ENCODE results near the gene CPO. TPM values are rescaled to one million over a fixed set of nuclear protein-coding genes. Genes with fewer than 3 reads are reported as not detected.
"Not testable (repeated sequence)": the region's sequence is repeated elsewhere in the genome, so short reads cannot be mapped to it uniquely, and the experiment has no call there.

CPO gene, protein sequence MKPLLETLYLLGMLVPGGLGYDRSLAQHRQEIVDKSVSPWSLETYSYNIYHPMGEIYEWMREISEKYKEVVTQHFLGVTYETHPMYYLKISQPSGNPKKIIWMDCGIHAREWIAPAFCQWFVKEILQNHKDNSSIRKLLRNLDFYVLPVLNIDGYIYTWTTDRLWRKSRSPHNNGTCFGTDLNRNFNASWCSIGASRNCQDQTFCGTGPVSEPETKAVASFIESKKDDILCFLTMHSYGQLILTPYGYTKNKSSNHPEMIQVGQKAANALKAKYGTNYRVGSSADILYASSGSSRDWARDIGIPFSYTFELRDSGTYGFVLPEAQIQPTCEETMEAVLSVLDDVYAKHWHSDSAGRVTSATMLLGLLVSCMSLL
- total RNA-seq, result not detected

DNA sequence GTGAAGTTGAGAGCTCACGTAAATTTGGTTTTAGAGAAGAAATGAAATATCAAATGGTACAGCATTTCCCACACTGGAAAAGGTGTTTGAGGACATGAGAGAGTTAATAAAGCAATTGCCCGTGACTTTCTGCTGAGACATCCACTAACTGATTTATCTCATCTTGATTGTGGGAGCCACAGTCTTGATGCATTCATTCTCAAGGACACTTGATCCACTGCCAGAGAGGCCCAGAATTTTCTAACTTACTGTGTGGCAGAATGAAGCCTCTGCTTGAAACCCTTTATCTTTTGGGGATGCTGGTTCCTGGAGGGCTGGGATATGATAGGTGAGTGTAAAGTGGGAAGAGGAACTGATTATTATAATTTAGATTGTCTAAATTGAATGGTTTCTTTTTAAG, at the start of gene CPO:
TSS of gene CPO (plus strand) at position 179 of the 400 bp plus-strand sequence. CDS start at position 261, 82 bp downstream.
- Mint-ChIP-seq H3K4me1 (no peaks in the 10 kb centered on the region), H3K27me3 (peaks cover 6% of the 10 kb centered on the region), H3K4me3 (no peak within 1 kb of the TSS), H3K9me3 (no peaks in the 10 kb centered on the region), H3K36me3 (no peaks in the 10 kb centered on the region), H3K27ac (no peak within 1 kb of the TSS)
- DNase-seq, result no peak

DNA sequence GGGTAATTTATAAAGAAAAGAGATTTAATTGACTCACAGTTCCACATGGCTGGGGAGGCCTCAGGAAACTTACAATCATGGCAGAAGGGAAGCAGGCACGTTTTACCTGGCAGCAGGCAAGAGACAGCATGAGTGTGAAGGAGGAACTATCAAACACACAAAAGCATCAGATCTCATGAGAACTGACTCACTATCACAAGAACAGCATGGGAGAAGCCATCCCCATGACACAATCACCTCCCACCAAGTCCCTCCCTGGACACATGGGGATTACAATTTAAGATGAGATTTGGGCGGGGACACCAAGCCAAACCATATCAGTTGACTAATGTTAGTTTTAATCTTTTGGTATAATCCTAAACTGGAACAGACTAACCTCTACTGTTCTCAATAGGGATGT, 49.1 kb upstream of the CPO start:
- Mint-ChIP-seq H3K4me3 (no peak overlapping the region), H3K27me3 (no peaks in the 10 kb centered on the region), H3K27ac (no peak overlapping the region), H3K36me3 (peaks cover 4% of the 10 kb centered on the region), H3K4me1 (peaks cover 2% of the 10 kb centered on the region), H3K9me3 (peaks cover 3% of the 10 kb centered on the region)
- no peak for DNase-seq

DNA sequence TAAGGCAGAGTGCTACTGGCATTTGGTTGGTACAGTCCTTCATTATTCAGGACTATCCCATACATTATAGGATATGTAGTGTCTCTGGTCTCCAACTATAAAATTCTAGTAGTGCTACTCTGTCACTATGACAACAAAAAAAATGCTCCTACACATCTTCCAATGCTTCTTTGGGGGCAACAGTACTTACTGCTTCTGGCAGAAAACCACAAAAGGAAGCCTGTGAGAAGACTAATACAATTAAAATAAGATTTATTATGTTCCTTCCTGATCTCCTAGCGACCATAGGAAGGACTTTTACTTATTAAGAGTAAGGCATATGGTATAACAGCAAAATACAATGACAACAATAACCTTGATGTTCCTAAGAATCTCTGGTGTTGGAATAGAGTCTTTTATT, 48.4 kb upstream of the CPO start:
- no peak for DNase-seq
- Mint-ChIP-seq H3K27ac (no peak overlapping the region), H3K4me3 (no peak overlapping the region), H3K9me3 (peaks cover 3% of the 10 kb centered on the region), H3K36me3 (peaks cover 4% of the 10 kb centered on the region), H3K4me1 (peaks cover 2% of the 10 kb centered on the region), H3K27me3 (no peaks in the 10 kb centered on the region)

DNA sequence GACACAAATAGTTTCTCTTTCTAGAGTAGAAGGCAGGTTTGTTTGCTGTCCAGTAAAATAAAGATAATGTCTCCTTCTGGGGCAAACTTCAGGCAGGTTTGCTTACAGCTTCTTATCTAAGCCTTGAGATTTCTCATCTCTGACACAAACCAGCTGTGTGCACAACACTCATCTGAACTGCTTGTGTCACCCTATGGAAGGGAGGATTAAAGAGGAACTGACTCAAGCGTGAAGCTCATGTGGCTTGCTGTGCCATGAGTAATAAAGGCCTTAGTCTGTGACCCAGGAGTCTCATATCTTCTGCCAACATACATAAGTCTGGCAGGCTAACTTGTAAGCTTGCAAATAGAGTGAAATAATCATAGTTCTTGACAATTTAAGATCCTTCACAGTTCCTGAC, 24.2 kb upstream of the CPO start:
- H3K4me1 Mint-ChIP-seq, result no peaks in the 10 kb centered on the region
- DNase-seq, result no peak
- no peak overlapping the region for H3K27ac Mint-ChIP-seq
- peaks cover 4% of the 10 kb centered on the region for H3K27me3 Mint-ChIP-seq
- H3K4me3 Mint-ChIP-seq, result no peak overlapping the region
- no peaks in the 10 kb centered on the region for H3K36me3 Mint-ChIP-seq
- H3K9me3 Mint-ChIP-seq, result peaks cover 2% of the 10 kb centered on the region

DNA sequence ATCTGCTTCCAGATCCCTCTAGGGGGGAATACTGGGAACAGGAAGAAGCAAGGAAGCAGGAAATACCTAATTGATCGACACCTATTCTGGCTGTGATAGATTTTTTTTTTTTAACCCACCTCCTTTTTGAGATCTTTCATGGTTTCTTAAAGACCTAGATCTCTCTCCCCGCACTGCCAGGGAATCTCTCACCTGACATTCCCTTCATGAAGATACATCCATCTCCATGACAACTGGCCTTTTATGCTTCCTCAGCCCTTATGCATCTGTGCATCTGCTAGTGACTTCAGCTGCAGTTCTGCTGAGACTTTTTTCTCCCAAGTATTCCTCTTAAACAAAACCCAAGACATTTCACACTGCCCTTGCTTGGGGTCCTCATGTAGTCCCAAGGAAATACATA, 21.1 kb upstream of the CPO start:
- no peaks in the 10 kb centered on the region for H3K4me1 Mint-ChIP-seq
- H3K27me3 Mint-ChIP-seq, result peaks cover 4% of the 10 kb centered on the region
- H3K36me3 Mint-ChIP-seq, result peaks cover 4% of the 10 kb centered on the region
- no peak overlapping the region for H3K27ac Mint-ChIP-seq
- DNase-seq, result no peak
- H3K4me3 Mint-ChIP-seq, result no peak overlapping the region
- peaks cover 2% of the 10 kb centered on the region for H3K9me3 Mint-ChIP-seq

DNA sequence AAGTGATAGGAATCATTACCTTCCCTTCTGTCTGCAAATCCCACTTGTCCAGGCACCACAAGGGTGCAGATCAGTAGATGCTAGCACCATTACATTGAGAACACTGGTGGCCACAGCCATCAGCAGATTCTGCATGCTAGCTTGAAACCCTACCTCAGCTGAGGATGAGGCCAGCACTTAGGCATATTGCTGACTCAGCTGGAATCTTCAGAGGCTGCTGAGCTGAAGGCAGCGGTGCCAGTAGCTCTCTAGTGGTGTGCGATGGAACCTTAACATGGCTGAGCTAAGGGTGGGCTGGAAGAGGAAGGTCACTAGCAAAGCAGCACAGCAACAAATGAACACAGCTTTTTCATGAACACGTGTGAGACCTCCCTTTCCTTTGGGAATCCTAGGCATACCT, 19.0 kb upstream of the CPO start:
- Mint-ChIP-seq H3K27ac (no peak overlapping the region), H3K4me1 (no peaks in the 10 kb centered on the region), H3K27me3 (peaks cover 4% of the 10 kb centered on the region), H3K36me3 (peaks cover 4% of the 10 kb centered on the region), H3K4me3 (no peak overlapping the region), H3K9me3 (no peaks in the 10 kb centered on the region)
- DNase-seq, result no peak

DNA sequence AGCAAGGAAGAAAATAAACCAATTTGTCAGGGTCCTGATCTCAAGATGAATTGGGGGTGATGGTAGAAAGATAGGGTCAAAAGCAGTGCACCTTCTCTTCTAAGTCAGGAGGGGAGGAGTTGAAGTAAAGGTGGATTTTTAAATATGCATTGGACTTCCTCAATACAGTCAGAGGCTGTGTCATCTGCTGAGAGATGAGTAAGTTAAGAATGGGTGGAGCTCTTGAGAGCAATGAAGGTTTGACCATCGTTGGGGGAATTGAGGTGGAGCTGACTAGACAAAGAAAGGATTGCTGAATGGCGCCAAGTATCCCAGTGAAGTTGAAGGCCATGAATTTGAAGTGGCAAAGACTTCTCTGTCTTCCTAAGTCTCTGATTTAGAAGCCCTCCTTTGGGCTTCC, 18.4 kb upstream of the CPO start:
- DNase-seq, result no peak
- no peak overlapping the region for H3K27ac Mint-ChIP-seq
- H3K9me3 Mint-ChIP-seq, result no peaks in the 10 kb centered on the region
- peaks cover 4% of the 10 kb centered on the region for H3K27me3 Mint-ChIP-seq
- no peak overlapping the region for H3K4me3 Mint-ChIP-seq
- no peaks in the 10 kb centered on the region for H3K4me1 Mint-ChIP-seq
- H3K36me3 Mint-ChIP-seq, result peaks cover 4% of the 10 kb centered on the region

DNA sequence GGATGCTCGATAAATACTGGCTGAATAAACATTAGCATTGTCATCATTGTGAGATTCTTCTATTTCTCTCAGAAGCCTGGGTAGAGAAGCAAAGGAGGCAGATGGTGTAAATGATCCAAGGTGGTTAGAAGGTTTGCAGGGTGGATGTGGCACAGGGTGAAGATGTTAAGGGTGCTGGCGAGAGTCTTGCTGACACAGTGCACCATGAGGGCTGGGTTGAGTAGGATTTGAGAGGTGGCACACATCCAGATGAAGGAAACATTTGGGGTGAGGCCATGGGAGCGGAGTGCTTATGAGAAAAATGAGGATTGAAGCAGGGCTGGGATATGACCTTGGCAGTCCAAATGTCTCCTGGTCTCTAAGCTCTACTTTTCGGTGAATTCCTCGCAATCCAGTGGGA, 17.8 kb upstream of the CPO start:
- DNase-seq, result no peak
- H3K27me3 Mint-ChIP-seq, result peaks cover 4% of the 10 kb centered on the region
- no peak overlapping the region for H3K4me3 Mint-ChIP-seq
- no peaks in the 10 kb centered on the region for H3K4me1 Mint-ChIP-seq
- H3K27ac Mint-ChIP-seq, result no peak overlapping the region
- no peaks in the 10 kb centered on the region for H3K9me3 Mint-ChIP-seq
- H3K36me3 Mint-ChIP-seq, result peaks cover 4% of the 10 kb centered on the region

DNA sequence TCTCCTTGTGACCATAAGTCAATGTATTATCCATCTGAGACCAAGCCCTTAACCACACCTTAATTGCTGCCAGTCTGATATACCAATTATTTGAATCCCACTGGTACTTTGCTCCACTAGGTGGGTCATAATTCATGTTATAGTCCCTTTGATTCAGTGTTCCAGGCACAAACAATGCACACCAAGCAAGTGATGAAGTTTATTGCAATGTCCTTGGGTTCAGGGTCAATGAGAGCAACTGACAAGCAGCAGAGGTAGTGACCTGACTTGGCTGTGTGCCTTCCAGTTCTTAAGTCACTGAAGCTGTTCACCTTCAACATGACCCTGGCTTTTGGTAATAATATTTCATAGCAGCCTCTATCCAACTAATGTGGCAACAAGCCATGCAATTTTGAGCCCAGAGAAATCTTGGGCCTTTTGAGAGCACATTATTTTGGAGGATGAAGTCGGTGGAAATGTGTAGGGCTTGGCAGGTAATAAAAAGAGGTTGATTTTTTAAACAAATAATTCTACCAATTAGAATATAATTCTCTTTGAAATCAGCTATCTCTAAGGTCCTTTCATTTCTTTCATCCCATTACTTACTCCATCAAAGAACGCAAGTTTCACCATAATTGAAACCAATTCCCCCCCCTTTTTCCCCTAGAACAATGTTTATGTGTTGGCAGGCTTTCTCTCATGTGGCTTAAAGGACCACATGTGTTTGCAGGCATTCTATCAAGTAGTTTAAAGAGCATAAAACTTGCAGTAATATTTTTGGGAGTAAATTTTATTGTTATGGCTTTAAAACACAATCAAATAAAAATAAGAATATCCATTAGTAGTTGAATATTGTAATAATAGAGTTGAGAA, 3.1 kb upstream of the CPO start:
- no peaks in the 10 kb centered on the region for H3K4me1 Mint-ChIP-seq
- no peak for DNase-seq
- peaks cover 6% of the 10 kb centered on the region for H3K27me3 Mint-ChIP-seq
- H3K4me3 Mint-ChIP-seq, result no peak overlapping the region
- H3K9me3 Mint-ChIP-seq, result peaks cover 4% of the 10 kb centered on the region
- no peaks in the 10 kb centered on the region for H3K36me3 Mint-ChIP-seq
- no peak overlapping the region for H3K27ac Mint-ChIP-seq

DNA sequence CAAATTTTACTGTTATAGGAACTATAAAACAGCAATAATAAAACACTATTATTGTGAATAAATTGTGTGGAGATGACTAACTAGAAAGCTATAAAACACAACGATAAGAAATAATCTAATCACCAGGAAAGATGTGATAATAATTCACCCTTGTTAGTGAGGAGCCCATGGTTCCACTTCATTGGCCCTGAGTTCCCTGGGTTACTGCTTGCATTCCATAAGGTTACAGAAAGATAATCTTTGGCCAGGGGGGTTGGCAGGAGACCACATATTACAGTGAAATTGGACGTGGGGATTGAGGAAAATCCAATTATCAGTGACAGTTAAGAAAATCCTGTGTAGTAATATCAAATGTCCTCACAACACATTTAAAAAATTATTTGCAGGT, 2.5 kb upstream of the CPO start:
- Mint-ChIP-seq H3K27me3 (peaks cover 6% of the 10 kb centered on the region), H3K36me3 (no peaks in the 10 kb centered on the region), H3K27ac (no peak overlapping the region), H3K4me1 (no peaks in the 10 kb centered on the region), H3K4me3 (no peak overlapping the region), H3K9me3 (peaks cover 3% of the 10 kb centered on the region)
- DNase-seq, result no peak

DNA sequence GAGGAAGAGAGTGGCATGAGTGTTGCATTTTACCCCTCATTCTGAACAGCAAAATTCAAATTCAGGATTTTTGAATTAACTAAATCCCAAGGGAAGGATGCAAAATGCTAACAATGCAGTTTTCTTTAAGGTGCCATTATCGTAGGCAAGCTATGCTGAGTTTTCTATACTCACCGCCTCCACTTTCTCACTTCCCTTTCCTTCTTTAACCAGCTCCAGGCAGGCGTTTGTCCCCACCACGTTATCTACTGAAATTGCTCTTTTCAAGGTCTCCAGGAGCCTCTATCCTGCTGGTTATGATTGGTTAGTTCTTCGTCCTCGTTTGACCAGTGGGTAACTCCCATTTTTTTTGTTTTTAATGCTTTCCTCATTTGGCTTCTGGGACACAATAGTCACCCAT, 1.8 kb upstream of the CPO start:
- H3K27me3 Mint-ChIP-seq, result peaks cover 6% of the 10 kb centered on the region
- H3K9me3 Mint-ChIP-seq, result no peaks in the 10 kb centered on the region
- no peak for DNase-seq
- no peaks in the 10 kb centered on the region for H3K4me1 Mint-ChIP-seq
- H3K27ac Mint-ChIP-seq, result no peak overlapping the region
- H3K36me3 Mint-ChIP-seq, result no peaks in the 10 kb centered on the region
- H3K4me3 Mint-ChIP-seq, result no peak overlapping the region

DNA sequence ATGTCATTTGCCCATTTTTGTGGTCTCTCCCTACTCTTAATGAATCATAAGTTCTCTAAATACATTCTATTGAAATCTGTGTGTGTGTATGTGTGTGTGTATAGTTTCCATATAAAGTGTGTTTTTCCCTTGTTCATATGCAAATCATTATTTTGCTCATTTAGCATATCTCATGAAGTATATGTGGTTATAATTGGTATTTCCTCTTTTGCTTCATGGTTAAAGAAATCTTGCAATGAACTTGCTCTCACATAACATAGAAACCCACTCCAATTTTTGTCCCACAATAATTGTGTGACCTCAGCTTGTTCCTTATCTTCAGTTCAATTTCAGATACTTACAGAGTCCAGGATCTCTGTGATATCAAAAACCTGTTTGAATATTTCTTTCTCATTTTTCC, 1.2 kb downstream of the CPO start:
- Mint-ChIP-seq H3K36me3 (no peaks in the 10 kb centered on the region), H3K27me3 (peaks cover 6% of the 10 kb centered on the region), H3K4me1 (no peaks in the 10 kb centered on the region), H3K9me3 (no peaks in the 10 kb centered on the region), H3K4me3 (no peak overlapping the region), H3K27ac (no peak overlapping the region)
- no peak for DNase-seq

DNA sequence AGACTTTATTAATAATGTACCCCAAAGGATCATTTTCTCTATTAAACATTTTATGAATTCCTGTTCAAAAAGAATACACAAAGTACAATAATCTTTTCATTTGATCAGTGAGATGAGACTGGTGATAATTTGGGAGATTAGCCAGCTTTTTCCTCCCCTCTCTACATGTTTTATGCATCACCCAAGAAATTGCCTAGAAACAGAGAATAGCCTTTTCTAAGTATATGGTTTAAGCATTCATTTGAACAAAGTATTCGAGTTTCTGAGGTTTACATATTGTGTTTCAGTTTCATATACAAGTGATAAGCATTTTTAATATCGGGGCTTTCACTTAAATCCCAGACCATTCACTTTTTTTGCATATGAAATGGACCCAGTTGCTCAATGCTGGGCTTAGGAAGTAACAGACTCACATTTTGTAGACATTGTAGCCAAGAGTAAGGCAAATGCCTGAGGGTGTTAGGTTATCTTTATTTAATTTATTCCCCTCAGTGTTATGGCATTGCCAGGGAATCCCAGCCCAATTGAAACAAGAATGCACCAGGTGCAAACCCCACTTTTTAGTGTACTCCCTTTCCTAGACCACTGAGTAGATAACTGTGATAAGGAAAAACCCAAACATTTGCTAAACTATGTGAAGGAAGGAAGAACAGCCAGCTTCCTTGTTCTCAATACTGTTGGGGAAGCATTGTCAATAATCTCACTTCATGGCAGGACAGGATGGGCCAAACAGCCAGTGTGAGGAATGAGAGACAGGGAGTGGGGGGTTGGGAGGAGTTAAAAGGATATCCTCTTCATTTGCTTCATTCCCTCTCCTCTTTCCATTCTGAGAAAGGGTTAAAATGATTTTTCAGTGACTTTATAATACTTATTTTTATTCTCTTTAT, 3.5 kb downstream of the CPO start:
- Mint-ChIP-seq H3K36me3 (no peaks in the 10 kb centered on the region), H3K27me3 (peaks cover 6% of the 10 kb centered on the region), H3K4me1 (no peaks in the 10 kb centered on the region), H3K27ac (no peak overlapping the region), H3K9me3 (peaks cover 7% of the 10 kb centered on the region), H3K4me3 (no peak overlapping the region)
- DNase-seq, result no peak

DNA sequence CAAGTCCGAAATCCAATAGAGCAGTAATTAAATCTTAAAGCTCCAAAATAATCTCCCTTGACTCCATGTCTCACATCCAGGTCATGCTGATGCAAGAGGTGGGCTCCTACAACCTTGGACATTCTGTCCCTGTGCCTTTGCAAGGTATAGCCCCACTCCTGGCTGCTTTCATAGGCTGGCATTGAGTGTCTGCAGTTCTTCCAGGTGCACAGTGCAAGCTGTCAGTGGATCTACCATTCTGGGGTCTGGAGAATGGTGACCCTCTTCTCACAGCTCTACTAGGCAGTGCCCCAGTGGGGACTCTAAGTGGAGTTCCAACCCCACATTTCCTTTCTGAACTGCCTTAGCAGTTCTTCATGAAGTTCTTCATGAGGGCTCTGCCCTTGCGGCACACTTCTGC, 14.1 kb downstream of the CPO start:
- H3K27ac Mint-ChIP-seq, DNase-seq, H3K27me3 Mint-ChIP-seq, H3K36me3 Mint-ChIP-seq, H3K4me3 Mint-ChIP-seq, H3K4me1 Mint-ChIP-seq: not testable (repeated sequence)
- peaks cover 16% of the 10 kb centered on the region for H3K9me3 Mint-ChIP-seq

DNA sequence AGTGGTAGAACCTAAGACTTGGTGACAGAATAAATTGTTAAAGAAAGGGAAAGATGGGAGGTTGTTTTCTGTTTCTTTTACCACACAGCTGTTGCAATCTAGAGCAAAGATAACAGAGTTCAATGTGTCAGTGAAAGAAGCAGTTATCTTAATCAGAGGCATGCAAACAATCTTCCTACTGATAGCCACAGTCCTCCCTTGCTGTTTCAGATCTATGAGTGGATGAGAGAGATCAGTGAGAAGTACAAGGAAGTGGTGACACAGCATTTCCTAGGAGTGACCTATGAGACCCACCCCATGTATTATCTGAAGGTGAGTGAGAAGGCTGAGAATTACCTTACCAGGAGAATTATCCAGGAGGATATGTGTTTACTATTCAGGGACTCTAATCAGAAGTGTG, 15.9 kb downstream of the CPO start:
- Mint-ChIP-seq H3K9me3 (peaks cover 14% of the 10 kb centered on the region), H3K27me3 (no peaks in the 10 kb centered on the region), H3K36me3 (no peaks in the 10 kb centered on the region), H3K4me3 (no peak overlapping the region), H3K4me1 (no peaks in the 10 kb centered on the region), H3K27ac (no peak overlapping the region)
- no peak for DNase-seq
